Epithelial cell of proximal tubule (primary cell): ENCODE data around the gene AKT3. TPM values are rescaled to one million over a fixed set of nuclear protein-coding genes. Genes with fewer than 3 reads are reported as not detected.

ENCODE experiments used
- DNase-seq: peaks from one replicate; pipeline ENCODE4 v3.0.0-alpha.2; 2011; ENCODE audit warnings: low read depth
- H3K4me3 ChIP-seq: 2 replicates; pipeline ENCODE4 v1.5.1; 2011; ENCODE audit warnings: low read depth, mild to moderate bottlenecking, low read length
- CTCF ChIP-seq: conservative IDR thresholded peaks from 2 replicates; pipeline ENCODE4 v1.5.1; 2012; ENCODE audit warnings: low read depth, mild to moderate bottlenecking, low read length
- total RNA-seq: library from RNA; depleted of rRNA; stranded (reverse); fragments of >200 nt; gene quantifications from 2 replicates; pipeline ENCODE4 v1.2.3, GENCODE V29; 2015

AKT3 gene
- total RNA-seq, 1 donor from 2014 or later, result 12.2 TPM

- no peak for DNase-seq
- no peak for TF ChIP-seq CTCF
- H3K4me3 ChIP-seq, result no peak overlapping the region
These were observed 211.9 kb downstream of the AKT3 start for GRCh38 chr1:243638186-243638585.

- no peak for DNase-seq
- no peak overlapping the region for H3K4me3 ChIP-seq
- TF ChIP-seq CTCF, result no peak
These were observed 221.6 kb downstream of the AKT3 start for GRCh38 chr1:243628476-243628907.

GRCh38 chr1:243623841-243624240 lies 226.2 kb downstream of the AKT3 start:
- no peak for DNase-seq
- no peak overlapping the region for H3K4me3 ChIP-seq
- TF ChIP-seq CTCF, result no peak

DNA sequence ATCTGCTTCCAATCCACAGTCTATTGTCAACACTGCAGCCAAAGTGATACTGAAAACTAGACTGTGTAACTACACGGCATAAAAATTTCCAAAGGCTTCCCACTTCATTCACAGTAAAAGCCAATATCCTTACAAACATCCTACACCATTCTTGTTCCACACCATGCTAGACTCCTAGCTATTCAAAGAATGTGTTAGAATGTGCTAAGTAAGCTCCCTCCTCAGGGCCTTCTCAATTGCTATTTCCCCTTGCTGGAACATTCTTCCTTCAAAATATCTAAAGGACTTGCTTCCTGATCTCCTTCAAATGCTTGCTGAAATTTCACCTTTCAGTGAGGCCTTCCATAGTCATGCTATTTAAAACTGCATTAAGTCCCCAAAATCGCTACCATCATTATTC lies 228.1 kb downstream of the AKT3 start:
- TF ChIP-seq CTCF, result no peak
- H3K4me3 ChIP-seq, result no peak overlapping the region
- no peak for DNase-seq

- TF ChIP-seq CTCF, result no peak
- DNase-seq, result no peak
- H3K4me3 ChIP-seq, result no peak overlapping the region
These were observed 229.9 kb downstream of the AKT3 start for GRCh38 chr1:243620096-243620495.

DNA sequence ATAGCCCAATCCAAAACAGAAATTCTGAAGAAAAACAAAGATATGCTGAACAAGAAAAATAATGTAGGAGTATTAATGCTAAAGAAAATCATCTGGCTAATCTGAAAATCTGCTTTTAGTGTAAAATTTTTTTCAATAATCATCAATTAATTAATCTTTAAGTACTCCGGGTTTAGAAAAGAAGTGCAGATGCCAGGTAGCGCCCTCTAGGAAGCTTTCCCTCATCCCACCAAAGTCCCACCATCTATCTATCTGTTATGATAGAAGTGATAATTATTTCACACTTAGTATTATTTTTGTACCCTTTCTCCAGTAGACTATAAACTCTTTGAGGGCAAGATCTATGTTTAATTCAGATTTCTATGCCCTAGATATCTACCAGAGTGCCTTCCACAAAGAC lies 240.3 kb downstream of the AKT3 start:
- no peak overlapping the region for H3K4me3 ChIP-seq

DNA sequence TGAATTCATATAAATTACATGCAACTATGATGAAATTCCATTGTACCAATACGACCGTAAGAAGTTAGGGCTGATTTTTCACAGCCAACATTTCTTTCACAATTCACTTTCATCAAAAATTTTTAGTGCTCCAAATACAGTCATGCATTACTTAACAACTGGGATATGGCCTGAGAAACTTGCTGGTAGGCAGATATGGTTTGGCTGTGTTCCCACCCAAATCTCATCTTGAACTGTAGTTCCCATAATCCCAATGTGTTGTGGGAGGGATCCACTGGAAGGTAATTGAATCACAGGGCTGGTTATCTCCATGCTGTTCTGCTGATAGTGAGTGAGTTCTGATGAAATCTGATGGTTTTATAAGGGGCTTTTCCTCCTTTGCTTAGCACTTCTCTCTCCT lies 244.4 kb downstream of the AKT3 start:
- H3K4me3 ChIP-seq, result no peak overlapping the region
- DNase-seq, result no peak
- no peak for TF ChIP-seq CTCF

More for the DNA sequence above, 240.3 kb downstream of the AKT3 start:
- DNase-seq, result no peak
- no peak for TF ChIP-seq CTCF
